G401.6 (cell line): ENCODE results near the gene DNAJC4.

ENCODE experiments used
- FAIRE-seq: peaks from 2 replicates; lab custom pipeline; 2012; peaks lifted over from hg19 to GRCh38; lab: Jason Lieb, UNC

DNAJC4 gene

DNA sequence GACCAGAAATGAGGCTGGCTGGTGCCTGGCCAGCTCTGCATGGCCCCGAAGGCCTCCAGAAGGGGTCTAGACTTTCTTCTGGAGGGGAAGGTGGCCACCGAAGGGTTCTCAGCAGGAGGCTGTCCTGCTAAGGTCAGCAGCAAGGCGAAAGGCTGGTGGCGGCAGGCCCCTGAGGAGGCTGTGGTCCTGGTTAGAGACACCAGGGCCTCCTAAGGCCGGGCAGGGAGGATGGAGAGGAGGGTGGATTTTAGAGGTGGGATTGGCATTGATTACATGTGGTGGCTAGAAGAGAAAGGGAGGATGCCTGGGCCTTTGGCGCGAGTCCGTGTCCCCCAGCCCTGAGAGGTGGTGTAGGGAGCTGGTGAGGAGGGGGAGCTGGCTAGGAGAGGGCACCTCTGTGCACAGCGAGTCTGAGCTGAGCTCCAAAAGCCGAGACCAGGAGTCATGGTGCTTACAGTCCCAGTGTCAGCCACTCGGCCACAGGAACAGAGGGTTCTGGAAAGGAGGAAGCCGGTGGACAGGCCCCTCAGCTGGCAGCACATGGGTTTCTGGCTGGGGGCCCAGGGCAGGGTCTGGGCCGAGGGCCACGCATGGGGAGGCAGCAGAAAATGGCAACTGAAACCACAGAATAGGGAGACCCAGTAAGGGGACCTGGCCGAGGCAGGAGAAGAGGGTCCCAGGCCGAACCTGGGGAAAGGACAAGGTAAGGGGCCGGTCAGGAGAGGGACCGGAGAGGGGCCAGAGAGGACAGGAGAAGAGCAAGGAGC lies 21.4 kb upstream of the DNAJC4 start:
- FAIRE-seq = no peak

DNA sequence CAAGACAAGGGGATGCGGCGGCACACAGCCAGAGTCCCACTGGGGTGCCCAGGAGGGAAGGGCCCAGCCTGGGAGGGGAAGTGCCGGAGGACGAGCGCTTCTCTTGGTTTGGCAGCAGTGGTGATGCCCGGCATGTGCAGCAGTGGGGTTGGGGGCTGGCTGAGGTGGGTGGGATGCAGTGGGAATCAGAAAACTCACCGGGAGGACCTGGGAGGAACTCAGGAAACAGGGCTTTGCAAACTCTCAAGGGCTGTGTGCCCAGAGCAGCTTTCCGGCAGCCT lies 20.8 kb upstream of the DNAJC4 start:
- FAIRE-seq = no peak

DNA sequence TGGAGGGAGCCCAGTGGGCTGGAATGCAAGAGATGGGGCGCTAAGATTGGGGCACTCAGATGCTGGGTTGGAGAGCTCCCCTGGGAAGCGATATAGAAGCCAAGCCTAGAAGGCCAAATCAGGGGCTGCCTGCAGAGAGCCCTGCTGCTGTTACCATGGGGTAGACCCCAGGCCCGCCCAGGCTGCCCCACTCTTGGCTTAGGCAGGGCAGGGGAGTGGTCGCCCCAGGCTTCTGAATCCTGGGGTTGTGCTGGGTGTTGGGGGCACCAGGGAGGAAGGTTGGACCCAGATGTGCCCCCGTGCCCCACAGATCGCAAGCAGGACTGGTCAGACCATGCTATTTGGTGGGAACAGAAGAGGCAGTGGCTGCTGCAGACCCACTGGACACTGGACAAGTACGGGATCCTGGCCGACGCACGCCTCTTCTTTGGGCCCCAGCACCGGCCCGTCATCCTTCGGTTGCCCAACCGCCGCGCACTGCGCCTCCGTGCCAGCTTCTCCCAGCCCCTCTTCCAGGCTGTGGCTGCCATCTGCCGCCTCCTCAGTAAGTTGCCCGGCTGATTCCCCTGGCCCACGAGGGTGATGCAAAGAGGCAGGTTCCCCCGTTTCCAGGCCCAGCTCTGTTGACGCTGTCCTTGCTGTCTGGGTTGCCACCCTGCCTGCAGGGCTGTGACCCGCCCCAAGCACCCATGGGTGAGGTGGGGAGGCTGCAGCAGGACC lies 19.9 kb upstream of the DNAJC4 start:
- no peak for FAIRE-seq

DNA sequence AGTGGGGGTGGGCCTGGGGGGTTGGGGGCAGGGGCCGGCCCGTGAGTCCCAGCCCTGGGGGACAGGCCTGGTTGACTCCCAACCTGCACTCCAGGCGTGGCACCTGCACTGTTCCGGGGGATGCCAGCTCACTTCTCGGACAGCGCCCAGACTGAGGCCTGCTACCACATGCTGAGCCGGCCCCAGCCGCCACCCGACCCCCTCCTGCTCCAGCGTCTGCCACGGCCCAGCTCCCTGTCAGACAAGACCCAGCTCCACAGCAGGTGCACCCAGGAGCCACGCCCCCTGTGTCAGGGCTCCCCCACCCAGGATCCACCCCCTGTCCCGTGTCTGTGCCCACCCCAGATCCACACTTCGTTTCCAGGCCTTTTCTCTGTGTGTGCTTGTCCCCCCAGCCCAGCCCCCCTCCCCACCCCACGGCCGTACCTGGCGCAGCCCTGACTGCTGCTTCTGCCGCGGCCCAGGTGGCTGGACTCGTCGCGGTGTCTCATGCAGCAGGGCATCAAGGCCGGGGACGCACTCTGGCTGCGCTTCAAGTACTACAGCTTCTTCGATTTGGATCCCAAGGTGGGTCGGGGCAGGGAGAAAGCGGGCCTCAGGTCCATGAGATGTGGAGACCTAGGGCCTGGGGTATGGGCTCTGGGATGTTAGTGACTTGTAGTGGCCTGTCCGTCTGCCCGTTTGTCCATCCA lies 19.0 kb upstream of the DNAJC4 start:
- no peak for FAIRE-seq

DNA sequence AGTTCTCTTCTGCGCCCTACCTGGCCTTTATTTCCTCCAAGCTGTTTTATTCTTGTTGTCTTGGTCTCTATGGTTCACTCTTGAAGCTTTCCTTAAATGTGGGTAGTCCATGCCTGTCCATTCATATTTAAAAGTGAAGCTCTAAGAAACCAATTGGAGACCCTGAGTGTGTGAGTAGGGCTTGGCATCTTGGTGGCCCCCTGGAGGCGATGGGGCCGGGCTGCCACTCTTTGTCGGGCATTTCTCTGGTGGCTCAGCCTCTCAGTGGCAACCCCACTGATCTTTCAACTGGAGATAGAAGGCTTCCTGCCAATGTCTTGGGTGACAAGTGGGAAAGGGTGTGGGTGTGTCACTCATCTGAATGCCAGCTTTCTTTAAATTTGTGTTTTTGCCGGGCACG lies 13.5 kb upstream of the DNAJC4 start:
- FAIRE-seq = no peak

DNA sequence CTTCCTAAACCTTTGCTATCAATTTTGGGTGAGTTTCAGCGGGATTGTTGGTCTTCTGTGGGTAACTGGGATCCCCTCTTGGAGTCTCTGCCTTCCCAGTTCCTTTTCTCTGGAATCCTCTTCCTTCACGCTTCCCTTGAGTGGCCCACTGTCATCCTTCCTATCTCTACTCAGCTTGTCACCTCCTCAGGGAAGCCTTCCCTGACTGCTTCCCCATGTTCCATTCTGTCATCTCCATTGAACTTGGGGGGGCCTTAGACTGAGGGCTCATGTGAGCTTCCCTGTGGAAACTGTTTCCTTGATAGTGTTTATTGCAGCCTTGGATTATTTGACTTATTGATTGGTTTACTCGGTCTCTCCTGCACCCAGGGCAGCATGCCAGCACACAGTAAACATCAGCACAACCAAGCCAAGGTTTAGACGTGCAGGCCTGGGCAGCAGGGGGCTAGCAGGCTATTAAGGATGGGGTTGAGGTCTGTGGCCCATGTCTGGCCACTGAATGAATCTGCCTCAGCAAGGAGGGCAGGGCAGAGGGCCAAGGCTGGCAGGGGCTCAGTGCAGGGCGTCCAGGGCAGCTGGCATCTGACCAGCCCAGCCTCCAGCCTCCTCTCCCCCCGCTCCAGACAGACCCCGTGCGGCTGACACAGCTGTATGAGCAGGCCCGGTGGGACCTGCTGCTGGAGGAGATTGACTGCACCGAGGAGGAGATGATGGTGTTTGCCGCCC lies 11.6 kb upstream of the DNAJC4 start:
- FAIRE-seq = no peak

DNA sequence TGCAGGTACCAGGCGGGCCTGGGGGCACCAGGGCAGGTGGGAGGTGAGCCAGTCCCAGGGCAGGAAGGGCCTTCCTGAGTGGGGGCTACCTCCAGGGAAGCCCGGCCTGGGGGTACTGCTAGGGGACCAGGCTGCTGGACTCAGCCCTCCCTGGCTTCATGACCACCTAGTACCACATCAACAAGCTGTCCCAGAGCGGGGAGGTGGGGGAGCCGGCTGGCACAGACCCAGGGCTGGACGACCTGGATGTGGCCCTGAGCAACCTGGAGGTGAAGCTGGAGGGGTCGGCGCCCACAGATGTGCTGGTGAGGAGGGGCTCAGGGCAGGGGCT lies 11.0 kb upstream of the DNAJC4 start:
- FAIRE-seq = no peak

DNA sequence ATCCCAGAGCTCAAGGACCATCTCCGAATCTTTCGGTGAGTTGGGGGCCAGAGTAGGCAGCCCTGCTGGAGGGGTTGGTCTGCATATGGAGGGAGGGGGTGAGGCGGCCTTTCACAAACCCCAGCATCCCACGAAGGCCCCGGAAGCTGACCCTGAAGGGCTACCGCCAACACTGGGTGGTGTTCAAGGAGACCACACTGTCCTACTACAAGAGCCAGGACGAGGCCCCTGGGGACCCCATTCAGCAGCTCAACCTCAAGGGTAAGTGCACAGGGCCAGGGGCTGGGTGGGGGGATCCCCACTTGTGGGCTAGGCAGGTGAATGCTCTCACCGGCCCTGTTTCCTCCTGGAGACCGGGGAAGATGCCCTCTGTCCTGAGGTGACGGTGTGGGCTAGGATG lies 10.6 kb upstream of the DNAJC4 start:
- no peak for FAIRE-seq

DNA sequence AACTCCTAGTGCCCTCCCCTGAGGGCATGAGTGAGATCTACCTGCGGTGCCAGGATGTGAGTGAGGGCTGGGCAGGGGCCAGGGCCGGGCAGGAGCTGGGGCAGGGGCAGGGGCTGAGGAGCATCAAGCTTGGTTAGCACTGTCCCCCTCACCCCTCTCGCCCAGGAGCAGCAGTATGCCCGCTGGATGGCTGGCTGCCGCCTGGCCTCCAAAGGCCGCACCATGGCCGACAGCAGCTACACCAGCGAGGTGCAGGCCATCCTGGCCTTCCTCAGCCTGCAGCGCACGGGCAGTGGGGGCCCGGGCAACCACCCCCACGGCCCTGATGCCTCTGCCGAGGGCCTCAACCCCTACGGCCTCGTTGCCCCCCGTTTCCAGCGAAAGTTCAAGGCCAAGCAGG lies 10.1 kb upstream of the DNAJC4 start:
- FAIRE-seq = no peak

DNA sequence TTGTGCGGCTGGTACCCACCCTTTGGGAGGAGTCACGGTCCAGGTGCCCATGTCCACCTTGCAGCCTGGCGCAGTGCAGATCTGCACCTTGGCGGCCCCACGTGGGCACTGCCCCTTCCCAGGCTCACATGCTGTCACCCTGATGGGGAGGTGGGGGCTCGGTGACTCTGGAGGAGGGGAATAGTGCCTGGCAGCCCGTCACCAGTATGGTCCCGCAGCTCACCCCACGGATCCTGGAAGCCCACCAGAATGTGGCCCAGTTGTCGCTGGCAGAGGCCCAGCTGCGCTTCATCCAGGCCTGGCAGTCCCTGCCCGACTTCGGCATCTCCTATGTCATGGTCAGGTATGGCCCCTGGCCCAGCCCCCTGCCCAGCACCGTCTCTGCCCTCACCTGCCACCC lies 9.6 kb upstream of the DNAJC4 start:
- no peak for FAIRE-seq

DNA sequence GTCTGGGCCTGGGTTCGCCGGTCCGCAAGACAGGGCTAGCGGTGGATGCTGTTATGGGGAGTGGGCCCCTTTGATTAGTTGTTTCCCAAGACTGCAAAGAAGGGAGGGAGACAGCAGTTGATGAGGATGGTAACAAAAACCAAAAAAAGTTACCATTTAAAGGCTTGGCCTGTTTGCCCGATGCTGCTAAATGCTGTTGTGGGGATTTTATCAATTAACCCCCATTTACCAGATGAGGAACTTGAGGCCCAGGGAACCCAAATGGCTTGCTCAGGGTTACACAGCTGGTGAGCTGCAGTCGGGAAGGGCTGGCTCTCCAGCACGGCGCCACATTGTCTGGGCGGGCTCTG lies 7.7 kb upstream of the DNAJC4 start:
- no peak for FAIRE-seq

DNA sequence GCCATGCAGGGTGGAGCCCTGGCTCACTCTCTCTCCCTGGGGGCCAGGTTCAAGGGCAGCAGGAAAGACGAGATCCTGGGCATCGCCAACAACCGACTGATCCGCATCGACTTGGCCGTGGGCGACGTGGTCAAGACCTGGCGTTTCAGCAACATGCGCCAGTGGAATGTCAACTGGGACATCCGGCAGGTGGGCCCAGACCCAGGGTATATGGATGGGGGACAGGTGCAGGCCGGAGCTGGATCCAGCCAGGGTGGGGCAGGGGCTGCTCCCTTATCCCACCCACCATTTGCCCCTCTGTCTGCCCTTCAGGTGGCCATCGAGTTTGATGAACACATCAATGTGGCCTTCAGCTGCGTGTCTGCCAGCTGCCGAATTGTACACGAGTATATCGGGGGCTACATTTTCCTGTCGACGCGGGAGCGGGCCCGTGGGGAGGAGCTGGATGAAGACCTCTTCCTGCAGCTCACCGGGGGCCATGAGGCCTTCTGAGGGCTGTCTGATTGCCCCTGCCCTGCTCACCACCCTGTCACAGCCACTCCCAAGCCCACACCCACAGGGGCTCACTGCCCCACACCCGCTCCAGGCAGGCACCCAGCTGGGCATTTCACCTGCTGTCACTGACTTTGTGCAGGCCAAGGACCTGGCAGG lies 7.2 kb upstream of the DNAJC4 start:
- no peak for FAIRE-seq

DNA sequence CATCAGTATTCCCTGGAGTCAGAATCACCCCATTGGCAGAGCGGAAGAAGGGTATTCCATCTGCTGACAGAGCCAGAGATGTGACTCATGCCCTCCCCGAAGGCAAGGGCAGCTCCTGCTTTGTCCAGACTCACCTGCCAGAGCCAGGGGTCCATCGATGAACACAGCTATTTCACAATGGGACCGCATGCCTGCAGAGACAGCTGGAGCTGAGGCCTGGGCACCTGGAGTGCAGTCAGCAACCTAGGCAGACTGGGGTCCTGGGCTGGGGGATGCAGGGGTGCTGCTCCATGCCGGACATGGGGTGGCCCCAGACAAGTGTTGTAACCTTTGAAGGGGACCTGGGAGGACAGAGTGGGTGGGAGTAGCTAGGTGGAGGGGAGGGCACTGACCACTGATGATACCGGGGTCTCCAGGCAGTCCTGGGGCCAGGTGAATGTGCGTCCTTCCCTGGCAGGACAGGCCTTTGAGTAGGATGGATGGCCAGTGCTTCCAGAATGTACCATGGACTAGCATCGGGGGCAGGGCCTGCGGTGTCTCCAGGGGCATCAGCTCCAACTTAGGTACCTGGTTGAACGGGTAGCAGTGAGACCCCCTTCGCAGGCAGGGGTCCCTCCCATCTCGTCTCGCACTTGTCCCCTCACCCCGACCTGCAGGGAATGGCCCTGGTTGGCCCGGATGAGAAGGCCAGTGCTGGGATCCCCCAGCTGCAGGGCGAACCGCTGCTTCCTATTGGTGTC lies 6.0 kb upstream of the DNAJC4 start:
- FAIRE-seq = no peak

DNA sequence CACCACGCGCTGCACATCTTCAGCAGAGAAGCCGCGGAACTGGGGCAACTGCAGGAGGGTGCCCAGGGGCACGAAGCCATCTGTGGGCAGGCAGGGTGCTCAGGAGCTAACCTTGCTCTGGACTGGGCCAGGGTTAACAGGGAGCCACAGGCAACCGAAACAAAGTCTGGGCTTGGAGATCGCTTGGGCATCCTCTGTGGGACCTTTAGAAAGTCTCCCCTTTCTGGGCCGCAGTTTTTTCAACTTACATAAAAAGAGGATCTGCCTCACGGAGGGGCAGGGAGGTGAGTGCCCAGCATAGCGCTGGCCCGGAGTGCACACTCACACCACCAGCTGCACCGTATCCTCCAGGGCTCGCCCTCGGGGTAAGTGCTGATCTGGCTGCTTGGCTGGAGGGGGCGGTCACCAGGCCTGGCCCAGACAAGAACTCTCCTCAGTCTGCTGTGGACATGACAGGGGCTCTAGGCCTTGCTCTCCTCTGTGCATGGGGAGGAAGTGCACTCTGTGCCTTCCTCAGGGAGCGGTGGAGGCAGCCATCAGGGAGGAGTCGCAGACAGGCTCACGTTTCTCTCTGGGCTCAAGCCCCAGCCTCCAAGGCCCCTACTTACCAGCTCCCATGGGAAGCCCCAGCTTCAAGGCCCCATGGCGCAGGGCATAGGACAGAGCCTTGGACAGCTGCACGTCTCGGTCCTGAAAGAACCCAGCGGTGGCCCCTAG lies 5.3 kb upstream of the DNAJC4 start:
- no peak for FAIRE-seq

DNA sequence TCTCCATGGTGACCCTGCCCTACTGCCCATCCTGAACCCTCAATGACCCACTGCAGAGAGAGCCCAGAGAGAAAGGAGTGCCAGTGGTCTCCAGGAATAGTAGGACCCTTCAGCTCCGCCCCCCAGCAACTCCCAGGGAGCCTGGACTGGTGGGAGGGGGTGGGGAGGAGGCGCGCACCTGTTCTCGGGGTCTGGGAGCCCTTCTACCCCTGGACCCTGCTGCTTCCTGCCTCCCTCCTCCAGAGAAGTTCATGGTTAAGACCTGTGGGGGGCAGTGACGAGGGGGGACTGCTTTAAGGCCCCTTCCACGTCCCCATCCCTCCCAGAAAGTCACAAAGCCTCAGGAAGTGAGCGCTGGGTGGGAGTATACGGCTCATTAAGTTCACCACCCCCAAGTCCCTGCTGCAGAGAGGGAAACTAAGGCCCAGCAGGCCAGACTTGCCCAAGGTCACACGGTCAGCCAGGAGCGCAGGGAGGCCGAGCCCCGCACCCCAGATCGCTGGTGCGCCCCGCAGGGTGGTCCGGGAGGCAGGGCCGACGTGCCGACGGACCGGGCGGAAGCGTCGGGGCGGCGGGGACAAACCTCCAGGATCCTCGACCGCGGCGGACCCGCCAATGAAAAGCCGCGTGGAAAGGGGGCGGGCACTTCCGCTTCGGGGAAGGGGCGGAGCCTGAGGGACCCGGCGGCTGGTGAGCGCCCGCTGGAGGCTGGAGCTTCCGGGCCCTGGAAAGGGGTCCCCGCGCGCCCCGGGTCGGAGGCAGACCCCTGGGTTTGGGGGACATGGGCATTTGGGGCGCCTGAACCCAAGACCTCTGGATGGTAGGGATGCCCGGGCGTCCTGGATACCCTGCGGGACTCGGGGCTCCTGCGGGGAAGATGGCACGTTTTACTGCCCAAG lies 4.5 kb upstream of the DNAJC4 start, which contains the start of the genes NUDT22 and TRPT1:
NUDT22 (plus strand) TSS at position 667 of the 899 bp plus-strand sequence. CDS start 379 bp downstream, outside the sequence.
TRPT1 (minus strand) TSS at position 579 of the 899 bp plus-strand sequence; CDS start at position 253, 326 bp downstream.
- no peak for FAIRE-seq

DNA sequence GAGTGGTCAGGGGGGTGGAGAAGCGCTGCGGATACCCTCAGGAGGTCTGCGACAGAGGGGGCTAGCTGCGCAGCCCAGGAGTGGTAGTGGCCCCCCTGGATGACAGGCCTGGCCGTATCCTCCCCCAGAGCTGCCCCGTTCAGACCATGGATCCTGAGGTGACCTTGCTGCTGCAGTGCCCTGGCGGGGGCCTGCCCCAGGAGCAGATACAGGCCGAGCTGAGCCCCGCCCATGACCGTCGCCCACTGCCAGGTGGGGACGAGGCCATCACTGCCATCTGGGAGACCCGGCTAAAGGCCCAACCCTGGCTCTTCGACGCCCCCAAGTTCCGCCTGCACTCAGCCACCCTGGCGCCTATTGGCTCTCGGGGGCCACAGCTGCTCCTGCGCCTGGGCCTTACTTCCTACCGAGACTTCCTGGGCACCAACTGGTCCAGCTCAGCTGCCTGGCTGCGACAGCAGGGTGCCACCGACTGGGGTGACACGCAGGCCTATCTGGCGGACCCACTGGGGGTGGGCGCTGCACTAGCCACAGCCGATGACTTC lies 3.8 kb upstream of the DNAJC4 start:
- FAIRE-seq = no peak

DNA sequence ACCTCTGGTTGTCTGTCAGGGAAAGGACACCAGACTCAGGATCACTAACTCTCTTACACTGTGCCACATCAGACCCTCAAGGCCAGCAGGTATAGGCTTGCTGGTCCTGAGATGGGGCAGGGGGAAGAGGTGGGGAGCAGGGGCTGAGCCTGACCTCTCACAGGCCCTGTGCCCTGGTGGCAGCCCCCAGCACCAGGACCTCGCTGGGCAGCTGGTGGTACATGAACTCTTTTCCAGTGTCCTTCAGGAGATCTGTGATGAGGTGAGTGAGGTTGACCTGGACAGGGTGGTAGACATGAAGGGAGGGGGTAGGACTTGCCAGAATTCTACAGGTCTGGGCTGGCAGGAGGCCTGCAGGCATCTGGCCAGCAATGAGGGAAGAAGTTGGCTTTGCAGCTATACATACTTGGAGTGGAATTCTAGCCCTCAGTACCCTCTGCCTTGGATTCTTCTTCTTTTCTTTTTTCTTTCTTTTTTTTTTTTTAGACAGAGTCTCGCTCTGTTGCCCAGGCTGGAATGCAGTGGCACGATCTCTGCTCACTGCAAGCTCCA lies 2.9 kb upstream of the DNAJC4 start:
- no peak for FAIRE-seq

DNA sequence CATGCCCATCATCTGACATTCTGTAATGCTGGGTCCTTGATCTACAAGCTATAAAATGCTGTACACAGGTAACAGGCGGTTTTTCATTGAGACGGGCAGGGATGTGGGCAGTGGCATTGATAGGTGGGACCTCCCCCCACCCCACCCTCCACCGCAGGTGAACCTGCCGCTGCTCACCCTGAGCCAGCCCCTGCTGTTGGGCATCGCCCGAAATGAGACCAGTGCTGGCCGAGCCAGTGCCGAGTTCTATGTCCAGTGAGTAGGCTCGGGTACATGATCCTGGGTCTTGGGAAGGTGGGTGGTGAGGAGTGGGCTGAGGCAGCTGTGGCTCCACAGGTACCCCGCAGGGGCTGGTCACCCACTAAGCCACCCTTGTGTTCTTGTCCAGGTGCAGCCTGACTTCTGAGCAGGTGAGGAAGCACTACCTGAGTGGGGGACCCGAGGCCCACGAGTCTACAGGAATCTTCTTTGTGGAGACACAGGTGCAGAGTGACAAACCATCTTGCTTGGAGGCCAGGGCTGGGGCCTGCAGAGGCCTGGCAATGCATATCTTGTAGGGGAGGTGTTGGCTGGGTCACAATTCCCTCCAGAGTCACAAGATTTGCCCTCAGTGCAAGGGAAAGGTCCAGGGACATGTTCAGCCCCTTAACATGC lies 1.1 kb upstream of the DNAJC4 start:
- FAIRE-seq = no peak

DNA sequence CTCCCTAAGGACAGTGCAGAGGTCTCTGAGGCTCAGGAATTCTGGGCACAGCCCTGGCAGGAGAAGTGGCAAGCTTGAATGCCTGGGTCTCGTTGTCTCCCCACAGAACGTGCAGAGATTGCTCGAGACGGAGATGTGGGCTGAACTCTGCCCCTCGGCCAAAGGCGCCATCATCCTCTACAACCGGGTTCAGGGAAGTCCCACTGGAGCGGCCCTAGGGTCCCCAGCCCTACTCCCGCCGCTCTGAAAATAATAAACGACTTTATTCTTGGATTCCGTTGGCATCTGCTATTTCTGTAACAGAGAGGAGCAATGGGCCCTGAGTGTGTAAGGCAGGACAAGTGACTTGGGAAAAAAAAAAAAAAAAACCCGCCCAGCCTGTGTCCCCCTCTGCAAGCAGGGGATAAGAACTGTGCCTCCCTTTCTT lies 591 bp upstream of the DNAJC4 start:
- no peak for FAIRE-seq
